K562 (cell line): ENCODE measurements around the gene XRCC3. TPM values are rescaled to one million over a fixed set of nuclear protein-coding genes. Genes with fewer than 3 reads are reported as not detected.

Source experiments
- ATAC-seq: fragments of 200-7000 bp; cut with Tn5 transposase; 3 replicates; pipeline ENCODE4 v1.9.1; 2020; ENCODE audit warnings: moderate library complexity
- BruUV-seq: library from RNA; stranded (reverse); fragments of 400-500 nt; replicated peaks from 2 replicates; lab custom pipeline; 2021; lab: Mats Ljungman, UMichigan
- CTCF ChIA-PET: fragments of 300-600 bp; formaldehyde crosslinking; extraction: SDS; loops from one replicate; lab custom pipeline; 2021; ENCODE audit warnings: low intra/inter-chr PET ratio; lab: Yijun Ruan, JAX
- POLR2A ChIA-PET: fragments of 300-600, 350-650 bp; sonication (Branson Sonifier 250); formaldehyde crosslinking; extraction: SDS; loops from one replicate; lab custom pipeline; 2021; ENCODE audit warnings: antibody characterized with exemption, inconsistent platforms; lab: Yijun Ruan, JAX
- DNase-seq, 4 experiments: peaks; one replicate each; pipeline versions ENCODE4 v3.0.0 to v3.0.0-alpha.2; 2011 to 2018; ENCODE audit warnings: low spot score in 3 of 4, mixed read lengths in 3 of 4; ENCODE audit errors: extremely low read depth in 1 of 4
- FAIRE-seq: peaks from 2 replicates; lab custom pipeline; 2011; peaks lifted over from hg19 to GRCh38; lab: Jason Lieb, UNC
- H2AFZ ChIP-seq: 2 replicates; pipeline ENCODE4 v1.6.0; 2011; ENCODE audit warnings: low read depth, low read length, control low read depth, inconsistent platforms
- H3K27ac ChIP-seq: fragments of 200-600 bp; 3 replicates; pipeline ENCODE4 v1.8.0; 2011; ENCODE audit warnings: low read depth, mild to moderate bottlenecking, control low read depth, inconsistent platforms, low read length, moderate library complexity, mixed read lengths; ENCODE audit errors: extremely low read depth
- H3K27me3 ChIP-seq, 2 experiments: fragments of 300-600 bp in 1 of 2; 2 replicates in 1 of 2; 3 replicates in 1 of 2; pipeline versions ENCODE4 v1.6.0 to v1.8.0; 2011; ENCODE audit warnings: inconsistent platforms in 2 of 2, low read length in 2 of 2, mild to moderate bottlenecking in 1 of 2, mixed read lengths in 1 of 2, moderate library complexity in 1 of 2; ENCODE audit not compliant: control insufficient read depth in 2 of 2, insufficient read depth in 2 of 2
- H3K36me3 ChIP-seq: fragments of 300-600 bp; 3 replicates; pipeline ENCODE4 v1.8.0; 2011; ENCODE audit warnings: mild to moderate bottlenecking, low read length, inconsistent platforms; ENCODE audit not compliant: control insufficient read depth, insufficient read depth
- H3K4me1 ChIP-seq, 2 experiments: fragments of 200-600 bp in 1 of 2; replicated peaks in 1 of 2; 2 replicates in 1 of 2; 3 replicates in 1 of 2; pipeline versions ENCODE4 v1.5.1 to v1.8.0; 2011; ENCODE audit warnings: inconsistent platforms in 2 of 2, low read length in 2 of 2, mild to moderate bottlenecking in 1 of 2, mixed read lengths in 1 of 2, moderate library complexity in 1 of 2; ENCODE audit not compliant: control insufficient read depth in 2 of 2, insufficient read depth in 2 of 2
- H3K4me2 ChIP-seq: 2 replicates; pipeline ENCODE4 v1.6.1; 2011; ENCODE audit warnings: low read length, control low read depth, inconsistent platforms, mixed read lengths; ENCODE audit not compliant: insufficient read depth
- H3K4me3 ChIP-seq: fragments of 200-600 bp; sonication (generic), shearing (Covaris generic); 2 replicates; pipeline ENCODE4 v1.5.1; 2016; ENCODE audit warnings: control low read depth, inconsistent platforms
- H3K79me2 ChIP-seq: fragments of 200-600 bp; 3 replicates; pipeline ENCODE4 v1.8.0; 2011; ENCODE audit warnings: low read length, inconsistent platforms; ENCODE audit not compliant: control insufficient read depth, insufficient read depth
- H3K9ac ChIP-seq, 2 experiments: 2 replicates each; pipeline versions ENCODE4 v1.6.0 to v1.6.1; 2011; ENCODE audit warnings: low read depth in 2 of 2, low read length in 2 of 2, control low read depth in 1 of 2, inconsistent platforms in 1 of 2, mild to moderate bottlenecking in 1 of 2, mixed read lengths in 1 of 2; ENCODE audit not compliant: insufficient read depth in 1 of 2
- H3K9me1 ChIP-seq: one replicate; pipeline ENCODE4 v1.6.0; 2011; ENCODE audit warnings: inconsistent platforms, mild to moderate bottlenecking, low read length, moderate library complexity; ENCODE audit not compliant: control insufficient read depth, insufficient read depth
- H3K9me3 ChIP-seq: replicated peaks from 2 replicates; pipeline ENCODE4 v1.5.1; 2011; ENCODE audit warnings: low read depth, low read length, inconsistent platforms; ENCODE audit not compliant: control insufficient read depth, insufficient read depth
- H4K20me1 ChIP-seq: replicated peaks from 2 replicates; pipeline ENCODE4 v1.6.1; 2011; ENCODE audit warnings: low read length, inconsistent platforms, mixed read lengths; ENCODE audit not compliant: control insufficient read depth, insufficient read depth
- CTBP1 ChIP-seq: fragments of 450-650 bp; IDR thresholded peaks from 2 replicates; pipeline ENCODE4 v1.6.1; 2016; ENCODE audit warnings: borderline replicate concordance
- HSF4 ChIP-seq: fragments of 250-450 bp; sonication (Bioruptor Pico); IDR thresholded peaks from 2 replicates; pipeline ENCODE4 v2.1.2; 2022; ENCODE audit warnings: mild to moderate bottlenecking, moderate library complexity, borderline replicate concordance
- KHSRP ChIP-seq: fragments of 450-650 bp; IDR thresholded peaks from 2 replicates; pipeline ENCODE4 v1.6.1; 2017
- MBD2 ChIP-seq: sonication (generic); IDR thresholded peaks from 2 replicates; pipeline ENCODE4 v1.6.1; 2016; ENCODE audit warnings: low read depth, borderline replicate concordance
- ZNF175 ChIP-seq: fragments of 200-800 bp; sonication (Bioruptor generic); IDR thresholded peaks from 2 replicates; pipeline ENCODE4 v1.6.1; 2016; ENCODE audit warnings: low read depth, mild to moderate bottlenecking, missing genetic modification characterization, missing compliant biosample characterization
- WGBS: fragments of 100-300 bp; shearing (Covaris generic); methylation state at CpG from one replicate; pipeline ENCODE4 v1.1.6; 2016; ENCODE audit warnings: low coverage, mixed read lengths; ENCODE audit not compliant: insufficient coverage; ENCODE audit errors: missing lambda C conversion rate; 5-methylcytosine and 5-hydroxymethylcytosine counted together
- in situ Hi-C: fragments of 300-500 bp; cut with MboI; formaldehyde crosslinking; loops from 4 replicates; pipeline ENCODE4 v1.15.0; 2018; ENCODE audit warnings: inconsistent platforms, mixed read lengths
- intact Hi-C: fragments of 100-400 bp; cut with micrococcal nuclease; formaldehyde crosslinking; loops from 2 replicates; pipeline ENCODE4 v1.14.2; 2022
- polyA plus RNA-seq, 8 experiments: library from polyadenylated mRNA; depleted of rRNA in 4 of 8; stranded (reverse) in 5 of 8; unstranded in 3 of 8; fragments of >200 nt; fragmentation: Nextera tagmentation in 2 of 8; fragmentation: Illumina TruSeq in 1 of 8; extraction: Ambion mirVana in 2 of 8; extraction: Trizol in 1 of 8; gene quantifications; 2 replicates each; pipeline versions ENCODE4 v1.2.1 to v1.2.3, GENCODE V29; 2011 to 2014; ENCODE audit warnings: inconsistent platforms in 1 of 8, missing spikeins in 1 of 8
- total RNA-seq, 7 experiments: library from RNA; depleted of rRNA in 6 of 7; stranded (reverse); fragments of >200 nt in 6 of 7; fragmentation: Illumina TruSeq in 2 of 7; extraction: Trizol in 2 of 7; gene quantifications; 2 replicates each; pipeline versions ENCODE4 v1.2.1 to v1.2.3, GENCODE V29; 2011 to 2021; ENCODE audit warnings: low replicate concordance in 1 of 7
- TF ChIP-seq, protein P1 (sequence below): fragments of 450-650 bp; IDR thresholded peaks from 2 replicates; pipeline ENCODE4 v1.6.1; 2014; ENCODE audit warnings: low read depth, mild to moderate bottlenecking, moderate library complexity, borderline replicate concordance
- TF ChIP-seq, protein P2 (sequence below): fragments of 450-650 bp; IDR thresholded peaks from 2 replicates; pipeline ENCODE4 v1.6.1; 2017; ENCODE audit warnings: antibody characterized with exemption

XRCC3 gene
- total and polyA plus RNA-seq, 9 of the 15 experiments (the other 6 are each of a cell fraction or from before 2014, with no cell fraction given), result 0.34 to 59.3 (median 30.3) TPM

DNA sequence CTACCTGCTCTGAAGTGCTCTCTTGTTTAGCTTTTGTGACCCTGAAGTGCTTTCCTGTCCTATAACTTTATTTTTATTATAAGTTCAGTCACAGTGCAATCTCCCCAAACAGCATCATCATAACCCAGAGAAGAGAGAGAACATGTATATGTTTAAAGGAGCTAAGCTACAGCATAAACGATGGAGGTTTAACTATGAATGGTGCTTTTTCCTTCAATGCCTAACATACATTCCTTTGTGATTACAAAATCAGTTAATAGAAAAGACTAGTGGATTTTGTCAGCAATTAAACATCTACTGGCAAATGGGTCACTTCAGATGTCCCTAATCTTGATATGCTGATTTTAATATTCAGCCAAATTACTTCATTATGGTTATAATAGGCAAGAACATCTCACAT, 46.8 kb upstream of the XRCC3 start:
- POLR2A ChIA-PET, result no interaction called here
- no peak for TF ChIP-seq ZNF175 (CRISPR knock-in tag)
- no peak for TF ChIP-seq CTBP1
- TF ChIP-seq KHSRP, result no peak
- TF ChIP-seq HSF4 (CRISPR knock-in tag), result no peak
- no peak for TF ChIP-seq MBD2
- TF ChIP-seq, protein P1, sequence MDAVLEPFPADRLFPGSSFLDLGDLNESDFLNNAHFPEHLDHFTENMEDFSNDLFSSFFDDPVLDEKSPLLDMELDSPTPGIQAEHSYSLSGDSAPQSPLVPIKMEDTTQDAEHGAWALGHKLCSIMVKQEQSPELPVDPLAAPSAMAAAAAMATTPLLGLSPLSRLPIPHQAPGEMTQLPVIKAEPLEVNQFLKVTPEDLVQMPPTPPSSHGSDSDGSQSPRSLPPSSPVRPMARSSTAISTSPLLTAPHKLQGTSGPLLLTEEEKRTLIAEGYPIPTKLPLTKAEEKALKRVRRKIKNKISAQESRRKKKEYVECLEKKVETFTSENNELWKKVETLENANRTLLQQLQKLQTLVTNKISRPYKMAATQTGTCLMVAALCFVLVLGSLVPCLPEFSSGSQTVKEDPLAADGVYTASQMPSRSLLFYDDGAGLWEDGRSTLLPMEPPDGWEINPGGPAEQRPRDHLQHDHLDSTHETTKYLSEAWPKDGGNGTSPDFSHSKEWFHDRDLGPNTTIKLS, result no peak
- TF ChIP-seq, protein P2, sequence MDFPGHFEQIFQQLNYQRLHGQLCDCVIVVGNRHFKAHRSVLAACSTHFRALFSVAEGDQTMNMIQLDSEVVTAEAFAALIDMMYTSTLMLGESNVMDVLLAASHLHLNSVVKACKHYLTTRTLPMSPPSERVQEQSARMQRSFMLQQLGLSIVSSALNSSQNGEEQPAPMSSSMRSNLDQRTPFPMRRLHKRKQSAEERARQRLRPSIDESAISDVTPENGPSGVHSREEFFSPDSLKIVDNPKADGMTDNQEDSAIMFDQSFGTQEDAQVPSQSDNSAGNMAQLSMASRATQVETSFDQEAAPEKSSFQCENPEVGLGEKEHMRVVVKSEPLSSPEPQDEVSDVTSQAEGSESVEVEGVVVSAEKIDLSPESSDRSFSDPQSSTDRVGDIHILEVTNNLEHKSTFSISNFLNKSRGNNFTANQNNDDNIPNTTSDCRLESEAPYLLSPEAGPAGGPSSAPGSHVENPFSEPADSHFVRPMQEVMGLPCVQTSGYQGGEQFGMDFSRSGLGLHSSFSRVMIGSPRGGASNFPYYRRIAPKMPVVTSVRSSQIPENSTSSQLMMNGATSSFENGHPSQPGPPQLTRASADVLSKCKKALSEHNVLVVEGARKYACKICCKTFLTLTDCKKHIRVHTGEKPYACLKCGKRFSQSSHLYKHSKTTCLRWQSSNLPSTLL, result no peak
- TF ChIP-seq, all 486 proteins: peak for 0
- no peak for FAIRE-seq
- Histone ChIP-seq H3K4me1 (peaks cover 0 to 3% of the 10 kb centered on the region in 2 experiments; a peak in 2 of 5 replicates), H3K4me3 (no peak overlapping the region), H3K9me3 (no peaks in the 10 kb centered on the region), H3K36me3 (no peaks in the 10 kb centered on the region), H2AFZ (no peak overlapping the region), H4K20me1 (no peaks in the 10 kb centered on the region; the same call in 1 of the 2 replicates), H3K79me2 (no peaks in the 10 kb centered on the region), H3K9me1 (no peaks in the 10 kb centered on the region), H3K4me2 (no peak overlapping the region), H3K9ac (no peak overlapping the region), H3K27ac (no peak overlapping the region), H3K27me3 (peaks cover 2 to 6% of the 10 kb centered on the region in 2 experiments; a peak in 3 of 5 replicates)
- 10% methylated on average over 1 of the region's 1 CpG for WGBS
- intact Hi-C loops, result no loop called here
- BruUV-seq, result no TSS peak
- no peak for ATAC-seq
- DNase-seq, result no peak
- CTCF ChIA-PET, result no interaction called here
- in situ Hi-C loops, result no loop called here
